GM23338 (cell line): ENCODE data around the gene SMIM15. TPM values are rescaled to one million over a fixed set of nuclear protein-coding genes. Genes with fewer than 3 reads are reported as not detected.

Experiments used
- ATAC-seq: fragments of 200-7000 bp; cut with Tn5 transposase; 3 replicates; pipeline ENCODE4 v1.9.1; 2020
- DNase-seq: peaks from one replicate; pipeline ENCODE4 v3.0.0-alpha.2; 2015; ENCODE audit warnings: low spot score
- H2AFZ ChIP-seq: fragments of 200-600 bp; sonication (generic); 2 replicates; pipeline ENCODE4 v1.8.0; 2016; ENCODE audit warnings: antibody characterized with exemption, mild to moderate bottlenecking, moderate library complexity
- H3F3A ChIP-seq: fragments of 200-600 bp; sonication (generic); replicated peaks from 2 replicates; pipeline ENCODE4 v1.8.0; 2017; ENCODE audit warnings: antibody characterized with exemption, mixed run types, low read depth
- H3K27ac ChIP-seq: fragments of 200-600 bp; sonication (generic); 2 replicates; pipeline ENCODE4 v1.6.1; 2016; ENCODE audit warnings: low read depth
- H3K27me3 ChIP-seq: fragments of 200-600 bp; sonication (generic); 2 replicates; pipeline ENCODE4 v1.8.0; 2016; ENCODE audit warnings: mild to moderate bottlenecking, mixed run types, moderate library complexity; ENCODE audit not compliant: insufficient read depth
- H3K36me3 ChIP-seq: fragments of 200-600 bp; sonication (generic); 2 replicates; pipeline ENCODE4 v1.8.0; 2016; ENCODE audit warnings: mild to moderate bottlenecking; ENCODE audit not compliant: insufficient read depth
- H3K4me1 ChIP-seq: fragments of 200-600 bp; sonication (generic); 2 replicates; pipeline ENCODE4 v1.8.0; 2016; ENCODE audit warnings: mild to moderate bottlenecking, moderate library complexity; ENCODE audit not compliant: insufficient read depth
- H3K4me2 ChIP-seq: fragments of 200-600 bp; sonication (generic); 2 replicates; pipeline ENCODE4 v1.7.1; 2017; ENCODE audit warnings: mixed run types
- H3K4me3 ChIP-seq: fragments of 200-600 bp; sonication (generic); 2 replicates; pipeline ENCODE4 v1.6.1; 2016; ENCODE audit warnings: mixed run types
- H3K79me2 ChIP-seq: fragments of 200-600 bp; sonication (generic); replicated peaks from 2 replicates; pipeline ENCODE4 v1.8.0; 2017; ENCODE audit warnings: mild to moderate bottlenecking; ENCODE audit not compliant: insufficient read depth
- H3K9me2 ChIP-seq: fragments of 200-600 bp; sonication (generic); 2 replicates; pipeline ENCODE4 v1.8.0; 2017; ENCODE audit not compliant: insufficient read depth
- H4K20me1 ChIP-seq: fragments of 200-600 bp; sonication (generic); replicated peaks from 2 replicates; pipeline ENCODE4 v1.8.0; 2017; ENCODE audit warnings: mild to moderate bottlenecking; ENCODE audit not compliant: insufficient read depth
- H3K27ac Mint-ChIP-seq: 2 replicates; pipeline ENCODE4 v1.8.0; 2020; ENCODE audit warnings: inconsistent platforms, mild to moderate bottlenecking, moderate library complexity, mixed read lengths
- H3K27me3 Mint-ChIP-seq: 3 replicates; pipeline ENCODE4 v1.8.0; 2022; ENCODE audit warnings: low read depth, mild to moderate bottlenecking, moderate library complexity, mixed read lengths, inconsistent platforms; ENCODE audit not compliant: insufficient read depth, poor library complexity
- H3K36me3 Mint-ChIP-seq: 3 replicates; pipeline ENCODE4 v1.8.0; 2021; ENCODE audit warnings: low read depth, mild to moderate bottlenecking, inconsistent platforms, moderate library complexity, mixed read lengths
- H3K4me1 Mint-ChIP-seq: 3 replicates; pipeline ENCODE4 v1.8.0; 2020; ENCODE audit warnings: mild to moderate bottlenecking, inconsistent platforms, mixed read lengths
- H3K4me3 Mint-ChIP-seq: 3 replicates; pipeline ENCODE4 v1.8.0; 2021; ENCODE audit warnings: moderate library complexity, mild to moderate bottlenecking, inconsistent platforms, mixed read lengths
- H3K9me3 Mint-ChIP-seq: 3 replicates; pipeline ENCODE4 v1.8.0; 2020; ENCODE audit warnings: moderate library complexity, mild to moderate bottlenecking, inconsistent platforms, mixed read lengths
- CREB1 ChIP-seq: fragments of 250-450 bp; sonication (Bioruptor Pico); IDR thresholded peaks from 2 replicates; pipeline ENCODE4 v1.5.0; 2020; ENCODE audit warnings: low read depth, mild to moderate bottlenecking, moderate library complexity
- EZH2 ChIP-seq: fragments of 200-600 bp; sonication (generic); IDR thresholded peaks from one replicate; pipeline ENCODE4 v1.8.0; 2017; ENCODE audit warnings: antibody characterized with exemption, mild to moderate bottlenecking, low read depth; ENCODE audit not compliant: unreplicated experiment
- EZH2phosphoT487 ChIP-seq: fragments of 200-600 bp; sonication (generic); IDR thresholded peaks from one replicate; pipeline ENCODE4 v1.8.1; 2018; ENCODE audit warnings: antibody characterized with exemption; ENCODE audit not compliant: unreplicated experiment
- JUNB ChIP-seq: IDR thresholded peaks from one replicate; pipeline ENCODE4 v1.6.1; 2016; ENCODE audit warnings: antibody characterized with exemption; ENCODE audit not compliant: unreplicated experiment
- NANOG ChIP-seq: IDR thresholded peaks from 2 replicates; pipeline ENCODE4 v1.6.1; 2016; ENCODE audit warnings: antibody characterized with exemption, borderline replicate concordance
- POLR2AphosphoS5 ChIP-seq: IDR thresholded peaks from 2 replicates; pipeline ENCODE4 v1.6.1; 2016; ENCODE audit warnings: antibody characterized with exemption, low read depth
- STAT1 ChIP-seq: IDR thresholded peaks from one replicate; pipeline ENCODE4 v1.6.1; 2016; ENCODE audit warnings: antibody characterized with exemption; ENCODE audit not compliant: unreplicated experiment
- ZNF114 ChIP-seq: fragments of 250-450 bp; sonication (Bioruptor Pico); IDR thresholded peaks from 2 replicates; pipeline ENCODE4 v1.5.0; 2020; ENCODE audit warnings: mild to moderate bottlenecking, moderate library complexity
- ZNF331 ChIP-seq: fragments of 250-450 bp; sonication (Bioruptor Pico); IDR thresholded peaks from 2 replicates; pipeline ENCODE4 v1.5.0; 2020; ENCODE audit warnings: low read depth, mild to moderate bottlenecking, moderate library complexity
- polyA plus RNA-seq: library from polyadenylated mRNA; unstranded; fragments of >200 nt; fragmentation: Nextera tagmentation; extraction: Ambion mirVana; gene quantifications from 2 replicates; pipeline ENCODE4 v1.2.1, GENCODE V29; 2016
- total RNA-seq: library from RNA; depleted of rRNA; stranded (reverse); fragments of >200 nt; shearing (Covaris generic); gene quantifications from 2 replicates; pipeline ENCODE4 v1.2.3, GENCODE V29; 2014
- TF ChIP-seq, protein P1 (sequence below): fragments of 250-450 bp; sonication (Bioruptor Pico); IDR thresholded peaks from 2 replicates; pipeline ENCODE4 v1.5.0; 2020; ENCODE audit warnings: mild to moderate bottlenecking, moderate library complexity
- TF ChIP-seq, protein P2 (sequence below): IDR thresholded peaks from one replicate; pipeline ENCODE4 v1.6.1; 2018; ENCODE audit warnings: antibody characterized with exemption; ENCODE audit not compliant: unreplicated experiment
- TF ChIP-seq, protein P3 (sequence below): IDR thresholded peaks from 2 replicates; pipeline ENCODE4 v1.6.1; 2016; ENCODE audit warnings: antibody characterized with exemption
- TF ChIP-seq, protein P4 (sequence below), 2 experiments: fragments of 200-600 bp in 1 of 2; sonication (generic) in 1 of 2; conservative IDR thresholded peaks; 2 replicates each; pipeline versions ENCODE4 v1.5.1 to v1.6.1; 2016 to 2017; ENCODE audit warnings: antibody characterized with exemption in 2 of 2, low read depth in 2 of 2, mild to moderate bottlenecking in 2 of 2, moderate library complexity in 1 of 2

SMIM15 gene
- total and polyA plus RNA-seq, 2 experiments from 2014 or later: 33.4 to 53.9 TPM

DNA sequence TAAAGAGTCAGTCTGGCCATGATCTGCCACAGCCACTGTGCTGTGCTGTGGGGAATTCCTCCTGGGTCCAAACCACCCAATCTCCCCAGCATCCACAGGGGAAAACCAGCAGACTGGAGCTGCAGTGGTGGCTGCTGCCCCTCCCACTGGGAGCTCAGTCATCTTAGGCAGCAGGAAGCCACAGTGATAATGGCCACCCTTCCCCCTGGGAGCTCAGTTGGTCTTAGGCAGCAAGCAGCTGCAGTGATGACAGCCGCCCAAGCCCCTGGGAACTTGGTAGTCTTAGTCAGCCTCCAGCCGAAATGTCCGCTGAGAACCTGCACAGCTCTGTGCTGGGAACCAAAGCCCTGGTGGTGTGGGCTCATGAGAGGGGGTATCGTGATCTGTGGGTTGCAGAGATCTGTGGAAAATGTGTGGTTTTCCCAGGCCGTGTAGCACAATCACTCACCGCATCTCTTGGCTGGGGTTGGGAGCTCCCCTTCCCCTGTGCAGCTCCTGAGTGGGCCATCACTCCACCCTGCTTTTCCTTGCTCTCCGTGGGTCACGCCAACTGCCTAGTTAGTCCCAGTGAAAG, 38.4 kb upstream of the SMIM15 start:
- peaks cover 5% of the 10 kb centered on the region for H3K9me3 Mint-ChIP-seq
- peaks cover 8% of the 10 kb centered on the region; the same call in 1 of the 2 replicates for H3K9me2 ChIP-seq
- no peaks in the 10 kb centered on the region for H3K4me1 Mint-ChIP-seq
- H3K4me2 ChIP-seq: no peak overlapping the region
- H3K36me3 ChIP-seq: no peaks in the 10 kb centered on the region
- H3K27ac ChIP-seq: no peak overlapping the region
- H3K27ac Mint-ChIP-seq: no peak overlapping the region
- ATAC-seq (peak; percentile 60), DNase-seq (peak; percentile 10)
- no peaks in the 10 kb centered on the region for H3K4me1 ChIP-seq
- H3K4me3 ChIP-seq: no peak overlapping the region
- H3F3A ChIP-seq: no peaks in the 10 kb centered on the region
- TF ChIP-seq POLR2AphosphoS5: no peak
- no peak for TF ChIP-seq ZNF114
- TF ChIP-seq, protein P1, sequence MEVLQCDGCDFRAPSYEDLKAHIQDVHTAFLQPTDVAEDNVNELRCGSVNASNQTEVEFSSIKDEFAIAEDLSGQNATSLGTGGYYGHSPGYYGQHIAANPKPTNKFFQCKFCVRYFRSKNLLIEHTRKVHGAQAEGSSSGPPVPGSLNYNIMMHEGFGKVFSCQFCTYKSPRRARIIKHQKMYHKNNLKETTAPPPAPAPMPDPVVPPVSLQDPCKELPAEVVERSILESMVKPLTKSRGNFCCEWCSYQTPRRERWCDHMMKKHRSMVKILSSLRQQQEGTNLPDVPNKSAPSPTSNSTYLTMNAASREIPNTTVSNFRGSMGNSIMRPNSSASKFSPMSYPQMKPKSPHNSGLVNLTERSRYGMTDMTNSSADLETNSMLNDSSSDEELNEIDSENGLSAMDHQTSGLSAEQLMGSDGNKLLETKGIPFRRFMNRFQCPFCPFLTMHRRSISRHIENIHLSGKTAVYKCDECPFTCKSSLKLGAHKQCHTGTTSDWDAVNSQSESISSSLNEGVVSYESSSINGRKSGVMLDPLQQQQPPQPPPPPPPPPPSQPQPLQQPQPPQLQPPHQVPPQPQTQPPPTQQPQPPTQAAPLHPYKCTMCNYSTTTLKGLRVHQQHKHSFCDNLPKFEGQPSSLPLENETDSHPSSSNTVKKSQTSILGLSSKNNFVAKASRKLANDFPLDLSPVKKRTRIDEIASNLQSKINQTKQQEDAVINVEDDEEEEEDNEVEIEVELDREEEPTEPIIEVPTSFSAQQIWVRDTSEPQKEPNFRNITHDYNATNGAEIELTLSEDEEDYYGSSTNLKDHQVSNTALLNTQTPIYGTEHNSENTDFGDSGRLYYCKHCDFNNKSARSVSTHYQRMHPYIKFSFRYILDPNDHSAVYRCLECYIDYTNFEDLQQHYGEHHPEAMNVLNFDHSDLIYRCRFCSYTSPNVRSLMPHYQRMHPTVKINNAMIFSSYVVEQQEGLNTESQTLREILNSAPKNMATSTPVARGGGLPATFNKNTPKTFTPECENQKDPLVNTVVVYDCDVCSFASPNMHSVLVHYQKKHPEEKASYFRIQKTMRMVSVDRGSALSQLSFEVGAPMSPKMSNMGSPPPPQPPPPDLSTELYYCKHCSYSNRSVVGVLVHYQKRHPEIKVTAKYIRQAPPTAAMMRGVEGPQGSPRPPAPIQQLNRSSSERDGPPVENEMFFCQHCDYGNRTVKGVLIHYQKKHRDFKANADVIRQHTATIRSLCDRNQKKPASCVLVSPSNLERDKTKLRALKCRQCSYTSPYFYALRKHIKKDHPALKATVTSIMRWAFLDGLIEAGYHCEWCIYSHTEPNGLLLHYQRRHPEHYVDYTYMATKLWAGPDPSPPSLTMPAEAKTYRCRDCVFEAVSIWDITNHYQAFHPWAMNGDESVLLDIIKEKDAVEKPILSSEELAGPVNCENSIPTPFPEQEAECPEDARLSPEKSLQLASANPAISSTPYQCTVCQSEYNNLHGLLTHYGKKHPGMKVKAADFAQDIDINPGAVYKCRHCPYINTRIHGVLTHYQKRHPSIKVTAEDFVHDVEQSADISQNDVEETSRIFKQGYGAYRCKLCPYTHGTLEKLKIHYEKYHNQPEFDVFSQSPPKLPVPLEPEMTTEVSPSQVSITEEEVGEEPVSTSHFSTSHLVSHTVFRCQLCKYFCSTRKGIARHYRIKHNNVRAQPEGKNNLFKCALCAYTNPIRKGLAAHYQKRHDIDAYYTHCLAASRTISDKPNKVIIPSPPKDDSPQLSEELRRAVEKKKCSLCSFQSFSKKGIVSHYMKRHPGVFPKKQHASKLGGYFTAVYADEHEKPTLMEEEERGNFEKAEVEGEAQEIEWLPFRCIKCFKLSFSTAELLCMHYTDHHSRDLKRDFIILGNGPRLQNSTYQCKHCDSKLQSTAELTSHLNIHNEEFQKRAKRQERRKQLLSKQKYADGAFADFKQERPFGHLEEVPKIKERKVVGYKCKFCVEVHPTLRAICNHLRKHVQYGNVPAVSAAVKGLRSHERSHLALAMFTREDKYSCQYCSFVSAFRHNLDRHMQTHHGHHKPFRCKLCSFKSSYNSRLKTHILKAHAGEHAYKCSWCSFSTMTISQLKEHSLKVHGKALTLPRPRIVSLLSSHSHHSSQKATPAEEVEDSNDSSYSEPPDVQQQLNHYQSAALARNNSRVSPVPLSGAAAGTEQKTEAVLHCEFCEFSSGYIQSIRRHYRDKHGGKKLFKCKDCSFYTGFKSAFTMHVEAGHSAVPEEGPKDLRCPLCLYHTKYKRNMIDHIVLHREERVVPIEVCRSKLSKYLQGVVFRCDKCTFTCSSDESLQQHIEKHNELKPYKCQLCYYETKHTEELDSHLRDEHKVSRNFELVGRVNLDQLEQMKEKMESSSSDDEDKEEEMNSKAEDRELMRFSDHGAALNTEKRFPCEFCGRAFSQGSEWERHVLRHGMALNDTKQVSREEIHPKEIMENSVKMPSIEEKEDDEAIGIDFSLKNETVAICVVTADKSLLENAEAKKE: no peak
- TF ChIP-seq EZH2: no peak
- TF ChIP-seq EZH2phosphoT487: no peak
- no peak for TF ChIP-seq NANOG
- TF ChIP-seq CREB1 (CRISPR knock-in tag): no peak
- no peak for TF ChIP-seq JUNB
- TF ChIP-seq, protein P2, sequence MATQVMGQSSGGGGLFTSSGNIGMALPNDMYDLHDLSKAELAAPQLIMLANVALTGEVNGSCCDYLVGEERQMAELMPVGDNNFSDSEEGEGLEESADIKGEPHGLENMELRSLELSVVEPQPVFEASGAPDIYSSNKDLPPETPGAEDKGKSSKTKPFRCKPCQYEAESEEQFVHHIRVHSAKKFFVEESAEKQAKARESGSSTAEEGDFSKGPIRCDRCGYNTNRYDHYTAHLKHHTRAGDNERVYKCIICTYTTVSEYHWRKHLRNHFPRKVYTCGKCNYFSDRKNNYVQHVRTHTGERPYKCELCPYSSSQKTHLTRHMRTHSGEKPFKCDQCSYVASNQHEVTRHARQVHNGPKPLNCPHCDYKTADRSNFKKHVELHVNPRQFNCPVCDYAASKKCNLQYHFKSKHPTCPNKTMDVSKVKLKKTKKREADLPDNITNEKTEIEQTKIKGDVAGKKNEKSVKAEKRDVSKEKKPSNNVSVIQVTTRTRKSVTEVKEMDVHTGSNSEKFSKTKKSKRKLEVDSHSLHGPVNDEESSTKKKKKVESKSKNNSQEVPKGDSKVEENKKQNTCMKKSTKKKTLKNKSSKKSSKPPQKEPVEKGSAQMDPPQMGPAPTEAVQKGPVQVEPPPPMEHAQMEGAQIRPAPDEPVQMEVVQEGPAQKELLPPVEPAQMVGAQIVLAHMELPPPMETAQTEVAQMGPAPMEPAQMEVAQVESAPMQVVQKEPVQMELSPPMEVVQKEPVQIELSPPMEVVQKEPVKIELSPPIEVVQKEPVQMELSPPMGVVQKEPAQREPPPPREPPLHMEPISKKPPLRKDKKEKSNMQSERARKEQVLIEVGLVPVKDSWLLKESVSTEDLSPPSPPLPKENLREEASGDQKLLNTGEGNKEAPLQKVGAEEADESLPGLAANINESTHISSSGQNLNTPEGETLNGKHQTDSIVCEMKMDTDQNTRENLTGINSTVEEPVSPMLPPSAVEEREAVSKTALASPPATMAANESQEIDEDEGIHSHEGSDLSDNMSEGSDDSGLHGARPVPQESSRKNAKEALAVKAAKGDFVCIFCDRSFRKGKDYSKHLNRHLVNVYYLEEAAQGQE: no peak
- TF ChIP-seq STAT1: no peak
- TF ChIP-seq ZNF331: no peak
- TF ChIP-seq, protein P3, sequence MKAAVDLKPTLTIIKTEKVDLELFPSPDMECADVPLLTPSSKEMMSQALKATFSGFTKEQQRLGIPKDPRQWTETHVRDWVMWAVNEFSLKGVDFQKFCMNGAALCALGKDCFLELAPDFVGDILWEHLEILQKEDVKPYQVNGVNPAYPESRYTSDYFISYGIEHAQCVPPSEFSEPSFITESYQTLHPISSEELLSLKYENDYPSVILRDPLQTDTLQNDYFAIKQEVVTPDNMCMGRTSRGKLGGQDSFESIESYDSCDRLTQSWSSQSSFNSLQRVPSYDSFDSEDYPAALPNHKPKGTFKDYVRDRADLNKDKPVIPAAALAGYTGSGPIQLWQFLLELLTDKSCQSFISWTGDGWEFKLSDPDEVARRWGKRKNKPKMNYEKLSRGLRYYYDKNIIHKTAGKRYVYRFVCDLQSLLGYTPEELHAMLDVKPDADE: no peak
- TF ChIP-seq, protein P4, sequence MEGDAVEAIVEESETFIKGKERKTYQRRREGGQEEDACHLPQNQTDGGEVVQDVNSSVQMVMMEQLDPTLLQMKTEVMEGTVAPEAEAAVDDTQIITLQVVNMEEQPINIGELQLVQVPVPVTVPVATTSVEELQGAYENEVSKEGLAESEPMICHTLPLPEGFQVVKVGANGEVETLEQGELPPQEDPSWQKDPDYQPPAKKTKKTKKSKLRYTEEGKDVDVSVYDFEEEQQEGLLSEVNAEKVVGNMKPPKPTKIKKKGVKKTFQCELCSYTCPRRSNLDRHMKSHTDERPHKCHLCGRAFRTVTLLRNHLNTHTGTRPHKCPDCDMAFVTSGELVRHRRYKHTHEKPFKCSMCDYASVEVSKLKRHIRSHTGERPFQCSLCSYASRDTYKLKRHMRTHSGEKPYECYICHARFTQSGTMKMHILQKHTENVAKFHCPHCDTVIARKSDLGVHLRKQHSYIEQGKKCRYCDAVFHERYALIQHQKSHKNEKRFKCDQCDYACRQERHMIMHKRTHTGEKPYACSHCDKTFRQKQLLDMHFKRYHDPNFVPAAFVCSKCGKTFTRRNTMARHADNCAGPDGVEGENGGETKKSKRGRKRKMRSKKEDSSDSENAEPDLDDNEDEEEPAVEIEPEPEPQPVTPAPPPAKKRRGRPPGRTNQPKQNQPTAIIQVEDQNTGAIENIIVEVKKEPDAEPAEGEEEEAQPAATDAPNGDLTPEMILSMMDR (conservative IDR thresholded peaks at IDR 0.05; ENCODE audit: low read depth in 2 of 2): no peak
- H2AFZ ChIP-seq: peak overlapping the region; percentile 56
- H3K36me3 Mint-ChIP-seq: peaks cover 4% of the 10 kb centered on the region; the same call in 2 of the 3 replicates
- H3K27me3 ChIP-seq: no peaks in the 10 kb centered on the region
- H3K27me3 Mint-ChIP-seq: no peaks in the 10 kb centered on the region
- H3K4me3 Mint-ChIP-seq: no peak overlapping the region
- no peaks in the 10 kb centered on the region; the same call in 1 of the 2 replicates for H4K20me1 ChIP-seq
- H3K79me2 ChIP-seq: no peaks in the 10 kb centered on the region
